ENCODE data around the gene RASGRF2. TPM values are rescaled to one million over a fixed set of nuclear protein-coding genes. Genes with fewer than 3 reads are reported as not detected.

Gene RASGRF2
- total and polyA plus RNA-seq, 2 of the 8 experiments (the other 6 are each of a cell fraction or from before 2014, with no cell fraction given) = 2.6 to 29.5 TPM

- TF ChIP-seq CHD7 (IDR thresholded peaks at IDR 0.05; ENCODE audit: insufficient replicate concordance, low read length) (no peak), FOSL1 (IDR thresholded peaks at IDR 0.05; ENCODE audit: insufficient read depth, low read depth, low read length) (no peak), KDM1A (IDR thresholded peaks at IDR 0.05; ENCODE audit: borderline replicate concordance, low read length) (no peak), ZNF274 (IDR thresholded peaks at IDR 0.05; ENCODE audit: borderline replicate concordance, extremely low read depth, low read length) (no peak)
Measured at GRCh38 chr5:81265101-81265500, 304.9 kb downstream of the RASGRF2 start (continued).

All from H1 (cell line).